GM18517 (cell line): ENCODE measurements around the gene RNPEPL1.
"Not testable (repeated sequence)": the region's sequence is repeated elsewhere in the genome, so short reads cannot be mapped to it uniquely, and the experiment has no call there.

ENCODE experiments used
- ATAC-seq: cut with Tn5 transposase; IDR thresholded peaks from one replicate; pipeline ENCODE4 v1.9.1; 2021; ENCODE audit warnings: mild to moderate bottlenecking, moderate library complexity; ENCODE audit not compliant: unreplicated experiment

Gene RNPEPL1

DNA sequence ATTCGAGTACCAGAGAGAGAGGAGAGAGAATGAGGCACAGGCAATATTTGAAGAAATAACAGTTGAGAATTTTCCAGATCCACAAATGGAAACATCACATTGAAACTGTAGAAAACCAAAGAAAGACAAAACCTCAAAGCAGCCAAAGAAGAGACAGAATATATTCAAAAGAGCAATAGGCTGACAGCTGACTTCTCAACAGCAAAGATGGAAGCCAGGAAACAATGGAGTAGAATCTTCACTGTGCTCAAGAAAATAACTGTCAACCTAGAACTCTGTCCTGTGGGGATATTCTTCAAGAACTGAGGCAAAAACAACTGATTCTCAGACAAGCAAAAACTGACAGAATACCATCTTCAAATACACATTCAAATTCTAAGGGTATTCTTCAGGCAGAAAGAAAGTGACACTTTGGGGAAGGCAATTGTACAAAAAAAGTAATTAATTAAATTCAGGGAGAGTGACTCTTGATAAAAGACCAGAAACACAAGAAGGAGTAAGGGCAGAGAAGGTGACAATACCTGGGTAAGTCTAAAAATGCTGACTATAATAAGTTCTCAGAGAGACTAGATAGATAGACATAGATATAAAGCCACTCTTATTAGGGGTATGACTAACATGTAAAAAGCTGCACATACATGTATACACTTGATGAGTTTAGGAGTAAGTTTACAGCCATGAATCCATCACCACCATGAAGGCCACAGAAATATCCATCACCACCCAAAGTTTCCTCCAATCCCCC, 36.1 kb upstream of the RNPEPL1 start:
- no peak for ATAC-seq

DNA sequence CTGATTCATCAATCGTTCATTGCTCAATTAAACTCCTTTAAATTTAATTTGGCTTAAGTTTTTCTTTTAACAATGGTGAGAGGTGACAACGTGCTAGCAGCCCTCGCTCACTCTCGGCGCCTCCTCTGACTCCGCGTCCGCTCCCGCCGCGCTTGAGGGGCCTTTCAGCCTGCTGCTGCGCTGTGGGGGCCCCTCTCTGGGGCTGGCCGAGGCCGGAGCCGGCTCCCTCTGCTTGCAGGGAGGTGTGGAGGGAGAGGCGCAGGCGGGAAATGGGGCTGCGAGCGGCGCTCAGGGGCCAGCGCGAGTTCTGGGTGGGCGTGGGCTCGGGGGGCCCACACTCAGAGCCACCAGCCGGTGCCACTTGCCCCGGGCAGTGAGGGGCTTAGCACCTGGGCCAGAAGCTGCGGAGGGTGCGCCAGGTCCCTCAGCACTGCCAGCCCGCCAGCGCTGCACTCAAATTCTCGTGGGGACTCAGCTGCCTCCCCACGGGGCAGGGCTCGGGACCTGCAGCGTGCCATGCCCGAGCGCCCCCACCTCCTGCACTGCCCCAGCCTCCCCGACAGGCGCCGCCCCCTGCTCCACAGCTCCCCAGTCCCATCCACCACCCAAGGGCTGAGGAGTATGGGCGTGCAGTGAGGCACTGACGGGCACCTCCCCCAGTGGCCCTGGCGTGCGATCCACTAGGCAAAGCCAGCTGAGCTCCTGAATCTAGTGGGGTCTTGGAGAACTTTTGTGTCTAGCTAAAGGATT, 30.1 kb upstream of the RNPEPL1 start:
- ATAC-seq = no peak

- ATAC-seq = not testable (repeated sequence)
Measured at GRCh38 chr2:240539101-240539500, 29.2 kb upstream of the RNPEPL1 start.

DNA sequence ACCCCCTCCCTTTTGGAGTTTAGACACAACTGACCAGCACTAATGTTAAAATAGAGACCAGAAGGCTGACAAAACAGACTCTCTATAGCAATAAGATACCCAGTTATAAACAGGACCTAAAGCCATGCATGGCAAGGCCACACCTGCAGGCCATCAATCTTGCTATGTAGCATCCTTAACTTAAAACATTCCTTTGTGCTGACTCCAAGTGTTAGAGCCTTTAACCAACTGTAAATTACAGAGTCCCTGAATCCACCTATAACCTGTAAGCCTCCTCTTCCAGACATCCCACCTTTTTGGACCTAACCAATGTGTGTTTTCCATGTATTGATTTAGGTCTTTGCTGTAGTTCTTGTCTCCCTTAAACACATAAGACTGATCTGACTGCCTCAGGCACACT, 28.4 kb upstream of the RNPEPL1 start:
- ATAC-seq = no peak

DNA sequence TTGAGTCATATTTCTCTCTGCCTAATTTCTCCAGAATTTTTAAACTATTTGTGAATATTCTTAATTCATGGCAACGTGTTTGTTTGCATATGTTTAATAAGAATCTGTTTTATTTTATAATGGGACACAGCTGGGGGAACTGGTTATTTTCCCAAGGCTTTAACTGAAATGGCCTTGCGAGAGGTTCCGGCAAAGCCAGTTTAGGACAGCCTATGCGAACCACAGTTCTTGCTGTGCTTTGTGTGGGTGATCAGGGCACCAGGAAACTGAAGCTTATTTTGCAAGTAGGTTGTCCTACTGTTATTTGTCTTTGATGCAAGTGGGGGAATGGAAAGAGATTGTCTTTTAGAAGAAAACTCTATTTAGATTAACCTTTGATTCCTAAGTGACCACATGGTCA, 17.0 kb upstream of the RNPEPL1 start:
- no peak for ATAC-seq

- no peak for ATAC-seq
Measured at GRCh38 chr2:240551811-240552210, 16.5 kb upstream of the RNPEPL1 start.

GRCh38 chr2:240553956-240554480, 14.3 kb upstream of the RNPEPL1 start:
- ATAC-seq = no peak

DNA sequence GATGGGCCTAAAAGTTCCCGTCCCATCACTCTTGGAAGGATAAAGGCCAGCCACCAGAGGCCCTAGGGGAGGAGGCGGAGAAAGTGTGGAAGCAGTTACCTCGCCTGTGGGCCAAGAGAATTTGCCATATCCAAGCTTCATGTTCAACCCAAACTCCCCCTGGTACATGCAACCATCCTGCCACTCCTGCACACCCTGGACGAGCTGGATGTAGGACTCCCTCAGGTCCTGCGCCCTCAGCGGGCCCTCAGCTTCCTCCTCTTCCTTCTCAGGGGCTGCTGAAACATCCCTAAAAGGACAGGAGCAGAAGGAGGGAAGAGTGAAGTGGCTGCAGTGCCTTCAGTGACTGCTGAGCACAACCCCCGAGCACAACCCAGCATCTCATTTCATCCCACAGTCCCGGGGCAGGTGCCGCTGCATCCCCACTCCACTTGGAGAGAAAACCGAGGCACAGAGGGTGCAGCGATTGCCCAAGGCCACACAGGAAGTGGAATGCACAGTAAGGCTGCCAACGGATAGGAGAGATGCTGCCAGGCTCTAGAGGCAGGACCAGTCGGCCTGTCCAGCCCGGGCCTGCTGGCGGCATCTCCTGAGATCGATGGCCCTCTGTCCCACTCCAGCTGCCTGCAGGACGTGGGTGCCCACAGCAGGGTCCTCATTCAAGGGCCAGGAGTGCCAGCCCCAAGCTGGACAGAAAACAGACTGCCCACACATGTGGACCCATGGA, 13.4 kb upstream of the RNPEPL1 start:
- ATAC-seq = no peak

GRCh38 chr2:240555541-240556250, 12.6 kb upstream of the RNPEPL1 start:
- no peak for ATAC-seq

- ATAC-seq = no peak
Measured at GRCh38 chr2:240556553-240557100, 11.7 kb upstream of the RNPEPL1 start.

DNA sequence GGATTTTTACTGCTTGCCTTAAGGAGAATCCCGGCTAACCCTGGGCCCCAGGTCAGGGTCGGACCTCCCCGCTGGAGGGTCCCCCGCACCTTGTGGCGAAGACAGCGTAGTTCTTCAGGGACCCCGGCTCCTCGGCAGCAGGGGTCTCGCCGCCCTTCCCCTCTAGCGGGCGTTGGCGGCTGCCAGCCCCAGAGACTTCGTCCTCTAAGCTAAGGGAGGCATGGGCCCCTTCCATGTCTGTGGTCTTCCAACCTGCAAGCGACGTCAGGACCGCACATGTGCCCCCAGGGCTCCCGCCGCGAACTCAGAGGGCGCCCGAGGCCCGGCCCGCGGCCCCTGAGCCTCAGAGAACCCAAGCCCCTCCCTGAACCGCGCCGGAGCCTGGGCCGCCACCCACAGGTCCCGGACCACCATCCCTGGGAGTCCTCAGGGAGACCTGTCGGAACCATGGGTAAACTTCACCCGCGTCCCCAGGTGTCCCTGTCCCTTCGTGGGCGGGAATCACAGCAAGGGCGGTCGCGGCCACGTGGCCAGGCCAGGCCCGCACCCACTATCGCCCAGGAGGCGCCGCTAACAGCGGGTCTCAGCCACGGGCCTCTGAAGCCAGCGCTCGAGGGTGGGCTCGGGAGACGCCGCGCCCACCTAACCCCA, 11.1 kb upstream of the RNPEPL1 start:
- no peak for ATAC-seq

DNA sequence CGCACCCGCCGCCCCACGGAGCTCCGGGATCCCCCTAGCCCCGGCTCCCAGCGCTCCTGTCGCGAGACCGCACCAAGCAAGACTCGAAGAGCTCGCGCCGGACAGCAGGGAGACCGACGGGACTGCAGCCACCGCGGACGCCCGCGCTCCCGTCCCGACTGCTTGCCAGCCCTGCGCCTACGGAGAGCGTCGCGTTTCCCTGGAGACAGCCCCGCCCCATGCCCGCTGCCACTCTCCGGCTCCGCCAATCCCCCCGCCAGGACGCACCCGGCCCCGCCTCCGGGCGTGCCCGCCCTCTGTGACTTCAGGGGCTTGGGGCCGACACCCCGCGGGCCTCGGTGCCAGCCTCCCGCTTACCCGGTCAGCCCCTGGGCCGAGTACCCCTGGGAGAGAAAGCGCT, 10.5 kb upstream of the RNPEPL1 start, which contains the start of gene ANKMY1:
Gene ANKMY1, minus strand, starts transcription at position 181 of the 400 bp plus-strand sequence. CDS start 653 bp downstream, outside the sequence.
- no peak for ATAC-seq

GRCh38 chr2:240558236-240558761, 10.0 kb upstream of the RNPEPL1 start:
- ATAC-seq = no peak

- no peak for ATAC-seq
Measured at GRCh38 chr2:240559286-240559685, 9.0 kb upstream of the RNPEPL1 start.

DNA sequence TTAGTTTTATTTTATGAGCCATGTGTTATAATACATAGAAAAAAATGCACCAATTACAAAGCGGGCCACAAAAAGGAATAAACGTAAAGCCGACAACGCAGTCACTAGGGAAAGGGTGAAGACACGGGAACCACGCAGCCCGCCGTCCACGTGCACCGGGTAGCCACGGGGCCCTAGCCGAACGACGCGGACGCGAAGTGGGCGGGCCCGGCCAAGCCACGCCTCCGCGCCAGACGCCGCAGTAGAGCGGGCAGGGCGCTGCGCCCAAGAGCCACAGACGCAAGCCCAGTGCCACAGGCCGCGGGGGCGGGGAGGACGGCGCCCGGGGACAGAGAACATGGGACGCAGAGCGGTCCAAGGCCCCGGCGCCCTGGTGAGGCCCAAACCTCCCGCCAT, 8.2 kb upstream of the RNPEPL1 start, which contains the start of gene DUSP28:
Gene DUSP28, plus strand, starts transcription at position 274 of the 396 bp plus-strand sequence. CDS start 328 bp downstream, outside the sequence.
- peak; percentile 36 for ATAC-seq

DNA sequence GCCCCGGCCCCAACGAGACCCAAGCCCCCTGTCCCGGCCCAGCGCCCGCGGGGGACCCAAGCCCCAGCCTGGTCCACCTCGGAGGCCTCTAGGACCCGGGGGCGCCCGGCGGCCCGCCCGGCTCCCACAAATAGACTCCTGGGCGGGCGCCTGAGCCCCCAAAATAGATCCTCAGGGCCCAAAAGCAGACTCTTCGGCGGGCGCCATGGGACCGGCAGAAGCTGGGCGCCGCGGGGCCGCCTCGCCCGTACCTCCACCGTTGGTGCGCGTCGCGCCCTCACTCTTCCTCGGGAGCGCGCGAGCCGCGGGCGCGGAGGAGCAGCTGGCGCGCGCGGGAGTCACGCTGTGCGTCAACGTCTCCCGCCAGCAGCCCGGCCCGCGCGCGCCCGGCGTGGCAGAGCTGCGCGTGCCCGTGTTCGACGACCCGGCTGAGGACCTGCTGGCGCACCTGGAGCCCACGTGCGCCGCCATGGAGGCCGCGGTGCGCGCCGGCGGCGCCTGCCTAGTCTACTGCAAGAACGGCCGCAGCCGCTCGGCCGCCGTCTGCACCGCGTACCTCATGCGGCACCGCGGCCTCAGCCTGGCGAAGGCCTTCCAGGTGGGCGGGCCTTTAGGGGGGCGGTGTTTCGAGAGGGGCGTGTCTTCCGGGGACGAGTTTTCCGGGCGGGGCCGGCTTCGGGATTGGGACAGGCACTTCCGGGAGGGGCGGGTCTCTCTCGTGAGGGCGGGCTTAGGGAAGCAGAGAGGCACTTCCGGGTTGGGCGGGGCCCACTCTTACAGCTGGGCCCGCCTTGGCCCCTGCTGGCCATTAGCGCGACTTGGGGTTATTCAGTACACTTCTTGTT, 7.6 kb upstream of the RNPEPL1 start:
- ATAC-seq = peak; percentile 58

GRCh38 chr2:240561325-240561971, 6.8 kb upstream of the RNPEPL1 start:
- peak; percentile 12 for ATAC-seq

DNA sequence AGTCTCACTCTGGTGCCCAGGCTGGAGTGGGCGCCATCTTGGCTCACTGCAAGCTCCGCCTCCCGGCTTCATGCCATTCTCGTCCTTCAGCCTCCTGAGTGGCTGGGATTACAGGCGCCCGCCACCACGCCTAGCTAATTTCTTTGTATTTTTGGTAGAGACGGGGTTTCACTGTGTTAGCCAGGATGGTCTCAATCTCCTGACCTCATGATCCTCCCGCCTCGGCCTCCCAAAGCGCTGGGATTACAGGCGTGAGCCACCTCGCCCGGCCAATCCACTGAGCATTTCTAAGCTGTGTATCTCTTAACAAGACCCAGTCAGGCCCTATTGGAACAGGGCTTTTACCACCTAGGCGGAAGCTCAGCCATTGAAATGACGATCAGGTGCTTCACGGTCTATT, 5.1 kb upstream of the RNPEPL1 start:
- not testable (repeated sequence) for ATAC-seq
